ENCODE results near the gene SLC2A13. TPM values are rescaled to one million over a fixed set of nuclear protein-coding genes. Genes with fewer than 3 reads are reported as not detected.
"Not testable (repeated sequence)": the region's sequence is repeated elsewhere in the genome, so short reads cannot be mapped to it uniquely, and the experiment has no call there.

The SLC2A13 gene
- total RNA-seq, 1 donor from 2014 or later, result 6.9 TPM

DNA sequence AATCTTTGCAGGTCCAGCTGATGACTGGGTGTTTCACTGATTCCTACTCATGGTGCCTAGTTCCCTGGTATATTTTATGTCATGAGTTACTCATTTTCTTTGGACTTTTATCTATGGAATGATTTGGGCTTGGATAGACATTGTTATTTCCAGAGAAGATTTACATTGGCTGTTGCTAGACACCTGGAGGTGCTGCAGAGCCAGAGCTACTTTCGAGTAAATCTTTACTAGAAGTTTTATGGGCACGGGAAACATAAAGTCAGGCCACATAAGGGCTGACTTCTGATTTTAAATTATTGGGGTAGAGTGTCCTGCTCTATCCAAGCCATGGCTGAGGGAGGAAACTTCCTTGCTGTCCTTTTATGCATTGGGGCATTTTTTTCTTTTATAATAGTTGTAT, 310.4 kb downstream of the SLC2A13 start:
- no peak overlapping the region for H3K4me3 Mint-ChIP-seq (ENCODE audit: unreplicated experiment)

GRCh38 chr12:39792938-39793337, 312.9 kb downstream of the SLC2A13 start:
- no peak overlapping the region for H3K4me3 Mint-ChIP-seq (ENCODE audit: unreplicated experiment)
- TF ChIP-seq, protein P1, sequence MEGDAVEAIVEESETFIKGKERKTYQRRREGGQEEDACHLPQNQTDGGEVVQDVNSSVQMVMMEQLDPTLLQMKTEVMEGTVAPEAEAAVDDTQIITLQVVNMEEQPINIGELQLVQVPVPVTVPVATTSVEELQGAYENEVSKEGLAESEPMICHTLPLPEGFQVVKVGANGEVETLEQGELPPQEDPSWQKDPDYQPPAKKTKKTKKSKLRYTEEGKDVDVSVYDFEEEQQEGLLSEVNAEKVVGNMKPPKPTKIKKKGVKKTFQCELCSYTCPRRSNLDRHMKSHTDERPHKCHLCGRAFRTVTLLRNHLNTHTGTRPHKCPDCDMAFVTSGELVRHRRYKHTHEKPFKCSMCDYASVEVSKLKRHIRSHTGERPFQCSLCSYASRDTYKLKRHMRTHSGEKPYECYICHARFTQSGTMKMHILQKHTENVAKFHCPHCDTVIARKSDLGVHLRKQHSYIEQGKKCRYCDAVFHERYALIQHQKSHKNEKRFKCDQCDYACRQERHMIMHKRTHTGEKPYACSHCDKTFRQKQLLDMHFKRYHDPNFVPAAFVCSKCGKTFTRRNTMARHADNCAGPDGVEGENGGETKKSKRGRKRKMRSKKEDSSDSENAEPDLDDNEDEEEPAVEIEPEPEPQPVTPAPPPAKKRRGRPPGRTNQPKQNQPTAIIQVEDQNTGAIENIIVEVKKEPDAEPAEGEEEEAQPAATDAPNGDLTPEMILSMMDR (IDR thresholded peaks at IDR 0.05), result no peak
- no peaks in the 10 kb centered on the region for H3K36me3 Mint-ChIP-seq (ENCODE audit: unreplicated experiment)
- H3K9me3 Mint-ChIP-seq (ENCODE audit: unreplicated experiment), result no peaks in the 10 kb centered on the region
- DNase-seq (ENCODE audit: extremely low spot score, unreplicated experiment), result no peak
- H3K27ac Mint-ChIP-seq (ENCODE audit: unreplicated experiment), result no peak overlapping the region
- H3K27me3 Mint-ChIP-seq (ENCODE audit: unreplicated experiment), result no peaks in the 10 kb centered on the region
- no peaks in the 10 kb centered on the region for H3K4me1 Mint-ChIP-seq (ENCODE audit: unreplicated experiment)

More for the DNA sequence above, 310.4 kb downstream of the SLC2A13 start:
- H3K4me1 Mint-ChIP-seq (ENCODE audit: unreplicated experiment), result no peaks in the 10 kb centered on the region
- TF ChIP-seq, protein P1 (IDR thresholded peaks at IDR 0.05), result no peak
- DNase-seq (ENCODE audit: extremely low spot score, unreplicated experiment), result no peak
- no peak overlapping the region for H3K27ac Mint-ChIP-seq (ENCODE audit: unreplicated experiment)
- no peaks in the 10 kb centered on the region for H3K27me3 Mint-ChIP-seq (ENCODE audit: unreplicated experiment)
- H3K36me3 Mint-ChIP-seq (ENCODE audit: unreplicated experiment), result no peaks in the 10 kb centered on the region
- H3K9me3 Mint-ChIP-seq (ENCODE audit: unreplicated experiment), result no peaks in the 10 kb centered on the region

DNA sequence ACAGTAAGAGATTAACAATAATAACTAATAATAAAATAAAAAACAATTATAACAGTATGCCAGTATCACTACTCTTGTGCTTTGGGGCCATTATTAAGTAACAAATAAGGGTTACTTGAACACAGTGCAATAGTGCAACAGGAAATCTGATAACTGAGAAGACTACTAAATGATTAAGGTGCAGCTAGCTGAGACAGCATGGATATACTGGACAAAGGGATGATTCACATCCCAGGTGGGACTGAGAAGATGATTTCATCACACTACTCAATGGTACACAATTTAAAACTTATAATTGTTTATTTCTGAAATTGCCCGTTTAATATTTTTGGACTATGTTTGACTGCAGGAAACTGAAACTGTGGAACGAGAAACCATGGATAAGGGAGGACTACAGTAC, 317.6 kb downstream of the SLC2A13 start:
- H3K4me3 Mint-ChIP-seq (ENCODE audit: unreplicated experiment), result no peak overlapping the region
- TF ChIP-seq, protein P1 (IDR thresholded peaks at IDR 0.05), result no peak
- no peaks in the 10 kb centered on the region for H3K27me3 Mint-ChIP-seq (ENCODE audit: unreplicated experiment)
- no peak overlapping the region for H3K27ac Mint-ChIP-seq (ENCODE audit: unreplicated experiment)
- no peaks in the 10 kb centered on the region for H3K9me3 Mint-ChIP-seq (ENCODE audit: unreplicated experiment)
- H3K4me1 Mint-ChIP-seq (ENCODE audit: unreplicated experiment), result no peaks in the 10 kb centered on the region
- no peaks in the 10 kb centered on the region for H3K36me3 Mint-ChIP-seq (ENCODE audit: unreplicated experiment)
- DNase-seq (ENCODE audit: extremely low spot score, unreplicated experiment), result no peak

DNA sequence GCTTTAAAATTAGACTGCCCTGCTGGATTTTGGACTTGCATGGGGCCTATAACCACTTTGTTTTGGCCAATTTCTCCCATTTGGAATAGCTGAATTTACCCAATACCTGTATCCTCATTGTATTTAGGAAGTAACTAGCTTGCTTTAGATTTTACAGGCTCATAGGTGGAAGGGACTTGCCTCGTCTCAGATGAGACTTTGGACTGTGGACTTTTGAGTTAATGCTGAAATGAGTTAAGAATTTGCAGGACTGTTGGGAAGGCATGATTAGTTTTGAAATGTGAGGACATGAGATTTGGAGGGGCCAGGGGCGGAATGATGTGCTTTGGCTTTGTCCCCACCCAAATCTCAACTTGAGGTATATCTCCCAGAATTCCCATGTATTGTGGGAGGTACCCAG, 320.1 kb downstream of the SLC2A13 start:
- H3K4me3 Mint-ChIP-seq (ENCODE audit: unreplicated experiment); H3K27me3 Mint-ChIP-seq (ENCODE audit: unreplicated experiment); DNase-seq (ENCODE audit: extremely low spot score, unreplicated experiment); H3K9me3 Mint-ChIP-seq (ENCODE audit: unreplicated experiment); H3K27ac Mint-ChIP-seq (ENCODE audit: unreplicated experiment); H3K4me1 Mint-ChIP-seq (ENCODE audit: unreplicated experiment); H3K36me3 Mint-ChIP-seq (ENCODE audit: unreplicated experiment): not testable (repeated sequence)

GRCh38 chr12:39782026-39782545, 323.8 kb downstream of the SLC2A13 start:
- Mint-ChIP-seq H3K36me3 (ENCODE audit: unreplicated experiment) (no peaks in the 10 kb centered on the region), H3K27me3 (ENCODE audit: unreplicated experiment) (no peaks in the 10 kb centered on the region), H3K4me3 (ENCODE audit: unreplicated experiment) (no peak overlapping the region), H3K27ac (ENCODE audit: unreplicated experiment) (no peak overlapping the region), H3K4me1 (ENCODE audit: unreplicated experiment) (no peaks in the 10 kb centered on the region), H3K9me3 (ENCODE audit: unreplicated experiment) (no peaks in the 10 kb centered on the region)
- TF ChIP-seq, protein P1 (IDR thresholded peaks at IDR 0.05), result no peak
- no peak for DNase-seq (ENCODE audit: extremely low spot score, unreplicated experiment)
